Activated T-cell treated with anti-CD3 and anti-CD28 coated beads for 4 hours (primary cell): ENCODE measurements around the gene TNFRSF13B.

Experiments used
- DNase-seq: peaks from one replicate; pipeline ENCODE4 v3.0.0-alpha.2; 2020

The TNFRSF13B gene

DNA sequence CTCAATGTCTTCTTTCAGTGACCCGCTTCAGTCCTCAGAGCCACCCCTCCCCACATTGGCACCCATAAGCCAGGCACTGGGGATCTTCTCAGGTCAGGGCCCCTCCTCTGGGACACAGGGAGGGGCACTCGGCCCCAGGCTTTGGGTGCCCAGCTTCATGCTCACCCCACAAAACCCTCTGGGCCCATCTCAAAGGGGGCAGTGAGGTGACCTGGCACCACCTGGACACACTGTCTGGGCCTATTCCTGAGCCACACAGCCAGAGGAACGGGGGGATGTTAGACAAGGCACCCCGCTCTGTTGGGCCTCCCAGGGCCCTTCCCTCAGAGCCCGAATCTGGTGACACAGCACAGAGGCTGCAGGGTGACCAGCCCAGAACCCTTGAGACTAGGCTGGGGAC lies 36.1 kb downstream of the TNFRSF13B start:
- no peak for DNase-seq

DNA sequence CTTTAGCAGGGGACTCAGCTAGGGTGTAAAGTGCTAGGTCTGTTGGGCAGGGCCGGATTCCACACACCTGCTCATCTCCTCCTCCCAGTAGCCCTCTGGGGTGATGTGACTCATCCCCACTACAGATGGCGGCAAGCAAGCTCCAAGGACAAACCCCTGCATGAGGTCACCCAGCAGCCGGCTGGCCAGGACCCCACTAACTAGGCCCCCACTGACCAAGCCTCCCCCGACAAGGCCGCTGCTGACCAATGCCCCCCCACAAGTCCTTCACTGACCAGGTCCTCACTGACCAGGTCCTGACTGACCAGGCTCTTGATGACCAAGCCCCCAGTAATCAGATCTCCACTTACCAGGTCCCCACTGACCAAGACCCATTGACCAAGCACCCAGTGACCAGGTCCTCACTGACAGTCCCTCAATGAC lies 36.7 kb downstream of the TNFRSF13B start:
- no peak for DNase-seq

DNA sequence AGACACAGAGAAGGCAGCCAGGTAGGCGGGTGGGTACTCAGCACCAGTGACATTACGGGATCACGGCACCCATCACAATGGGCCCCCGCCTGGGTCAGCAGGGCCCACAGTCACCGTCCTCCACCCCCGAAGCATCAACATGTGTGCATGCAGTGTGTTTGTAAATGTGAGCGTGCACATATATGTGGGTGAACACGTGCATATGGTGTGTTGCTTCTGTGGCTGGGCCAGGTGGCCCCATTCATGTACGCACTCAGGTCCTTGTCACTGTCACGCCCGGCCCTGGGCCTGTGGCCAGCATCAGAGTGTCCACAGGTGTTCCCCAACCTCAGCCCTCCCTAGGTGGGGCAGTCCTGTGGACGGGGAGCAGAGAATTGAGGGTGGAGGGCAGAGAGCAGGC lies 37.1 kb downstream of the TNFRSF13B start:
- no peak for DNase-seq

DNA sequence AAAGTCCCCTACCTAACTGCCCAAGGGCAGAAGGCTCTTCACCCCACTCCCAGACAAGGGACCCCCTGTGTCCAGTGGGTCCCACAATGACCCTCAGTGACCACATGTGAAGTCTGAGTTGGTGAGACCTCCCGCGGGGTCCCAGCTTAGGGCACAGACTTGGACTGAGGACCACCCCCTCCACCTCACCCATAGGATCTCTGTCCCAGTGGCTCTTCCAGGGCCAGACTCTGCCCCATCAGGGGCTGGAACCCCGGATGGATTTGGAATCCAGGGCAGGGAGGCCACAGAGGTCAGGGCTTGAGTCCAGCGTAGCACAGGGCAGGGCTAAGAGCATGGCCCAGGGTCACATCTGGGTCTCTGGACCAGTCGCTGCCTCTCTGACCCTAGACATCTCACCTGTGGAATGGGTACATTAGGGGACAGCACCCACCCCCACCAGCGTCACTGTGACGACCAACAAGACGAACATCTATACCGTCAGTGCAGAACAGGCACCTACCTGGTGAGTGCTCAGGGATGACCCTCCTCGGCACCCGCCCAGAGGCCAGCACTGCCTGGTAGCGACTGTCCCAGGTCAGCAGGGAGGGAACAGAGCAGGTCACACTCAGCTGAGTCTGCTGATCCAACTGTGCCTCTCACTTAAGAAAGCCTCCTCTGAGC lies 37.7 kb downstream of the TNFRSF13B start:
- DNase-seq = no peak

DNA sequence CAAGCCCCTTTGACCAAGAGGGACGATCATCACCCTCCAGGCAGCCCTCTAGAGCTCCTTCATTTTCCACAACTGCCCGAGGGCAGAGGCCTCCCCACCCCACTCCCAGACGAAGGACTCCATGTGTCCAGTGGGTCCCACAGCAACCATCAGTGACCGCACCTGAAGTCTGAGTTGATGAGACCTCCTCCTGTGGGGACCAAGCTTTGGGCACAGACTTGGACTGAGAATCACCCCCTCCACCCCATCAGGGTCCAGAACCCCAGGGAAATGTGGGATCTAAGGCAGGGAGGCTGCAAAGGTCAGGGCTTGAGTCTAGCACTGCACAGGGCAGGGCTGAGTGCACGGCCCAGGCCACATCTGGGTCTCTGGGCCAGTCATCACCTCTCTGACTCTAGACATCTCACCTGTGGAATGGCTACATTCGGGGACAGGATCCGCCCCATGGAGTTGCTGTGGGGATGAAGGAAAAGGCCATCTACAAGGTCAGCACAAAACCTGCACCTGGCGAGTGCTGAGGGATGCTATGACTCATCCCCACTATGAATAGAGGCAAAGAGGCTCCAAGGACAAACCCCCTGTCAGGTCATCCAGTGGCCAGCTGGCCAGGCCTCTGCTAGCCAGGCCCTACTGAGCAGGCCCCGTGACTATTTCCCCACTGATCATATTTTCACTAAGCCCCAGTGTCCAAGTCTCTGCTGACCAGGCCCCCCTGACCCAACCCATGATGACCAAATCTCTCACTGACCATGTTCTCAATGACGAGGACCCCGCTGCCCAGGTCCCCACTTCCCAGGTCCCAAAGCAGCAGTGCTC lies 38.4 kb downstream of the TNFRSF13B start:
- DNase-seq = no peak

DNA sequence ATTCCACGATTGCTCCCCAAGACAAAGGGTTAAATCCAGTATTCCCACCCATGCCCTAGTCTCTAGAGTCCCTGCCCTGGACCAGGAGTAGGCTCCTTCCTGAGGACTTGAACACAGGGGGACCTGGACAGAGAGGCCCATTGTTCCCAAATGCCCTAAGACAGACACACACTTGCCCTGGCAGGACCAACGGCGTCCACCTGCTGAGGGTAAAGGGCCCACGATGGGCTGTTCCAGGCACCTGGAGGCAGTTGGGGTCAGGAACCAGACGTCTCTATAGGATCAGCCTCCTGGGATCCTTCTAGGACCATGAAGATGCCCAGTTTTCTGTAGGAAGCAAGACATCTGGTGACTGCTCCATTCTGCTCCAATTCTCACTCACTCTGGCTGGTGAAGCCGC lies 39.3 kb downstream of the TNFRSF13B start:
- no peak for DNase-seq

DNA sequence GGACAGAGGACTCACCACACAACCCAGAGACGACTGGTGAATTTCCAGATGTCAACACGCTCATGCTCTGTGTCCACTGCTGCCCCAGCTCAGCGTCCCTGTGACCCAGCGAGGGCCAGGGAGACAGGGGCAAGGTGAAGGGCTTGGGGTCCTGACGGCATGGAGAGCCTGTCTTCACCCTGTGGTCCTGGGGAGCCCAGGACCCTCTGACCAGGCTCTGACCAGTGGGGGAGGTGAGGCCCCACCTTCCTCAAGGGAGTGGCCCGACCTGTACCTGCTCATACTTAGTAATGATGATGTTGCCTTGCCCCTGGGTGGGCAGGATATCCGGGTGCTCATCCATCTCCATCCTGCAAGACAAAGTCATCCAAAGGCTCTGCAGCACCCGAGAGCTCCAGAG lies 39.8 kb downstream of the TNFRSF13B start:
- no peak for DNase-seq

DNA sequence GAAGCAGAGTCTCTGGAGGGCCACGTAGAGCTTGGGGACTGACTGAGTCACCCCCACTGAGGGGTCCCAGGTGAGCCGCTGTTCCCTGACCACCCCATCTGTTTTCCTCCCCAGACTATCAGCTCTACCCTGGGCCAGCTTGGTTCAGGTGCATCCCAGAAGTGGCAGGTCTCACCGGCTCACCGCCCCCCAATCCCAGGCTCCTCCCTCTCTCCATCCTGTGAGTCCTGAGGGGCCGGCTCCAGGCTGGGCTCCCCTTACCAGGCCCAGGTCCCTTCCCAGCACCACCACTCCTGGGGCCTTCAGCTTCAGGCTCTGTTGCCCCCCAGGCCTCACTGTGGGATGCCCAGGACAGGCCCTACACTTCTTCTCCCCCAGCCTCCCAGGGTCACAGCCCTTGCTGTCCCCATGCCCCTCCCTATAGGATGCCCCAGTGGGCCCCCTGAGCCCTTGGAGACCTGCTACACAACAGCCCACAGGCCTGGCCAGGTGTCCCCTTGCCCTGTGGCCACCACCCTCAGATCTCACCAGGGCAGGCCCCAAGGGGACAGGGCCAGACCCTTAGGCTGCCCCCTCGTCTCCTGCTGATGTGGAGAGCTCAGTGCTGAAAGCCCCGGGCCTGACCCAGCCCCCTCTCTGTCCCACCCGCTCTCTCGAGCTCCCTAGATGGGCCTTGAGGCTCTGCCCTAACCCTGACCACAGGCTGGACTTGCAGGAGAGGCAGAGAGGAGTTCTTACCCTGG lies 40.4 kb downstream of the TNFRSF13B start:
- no peak for DNase-seq

DNA sequence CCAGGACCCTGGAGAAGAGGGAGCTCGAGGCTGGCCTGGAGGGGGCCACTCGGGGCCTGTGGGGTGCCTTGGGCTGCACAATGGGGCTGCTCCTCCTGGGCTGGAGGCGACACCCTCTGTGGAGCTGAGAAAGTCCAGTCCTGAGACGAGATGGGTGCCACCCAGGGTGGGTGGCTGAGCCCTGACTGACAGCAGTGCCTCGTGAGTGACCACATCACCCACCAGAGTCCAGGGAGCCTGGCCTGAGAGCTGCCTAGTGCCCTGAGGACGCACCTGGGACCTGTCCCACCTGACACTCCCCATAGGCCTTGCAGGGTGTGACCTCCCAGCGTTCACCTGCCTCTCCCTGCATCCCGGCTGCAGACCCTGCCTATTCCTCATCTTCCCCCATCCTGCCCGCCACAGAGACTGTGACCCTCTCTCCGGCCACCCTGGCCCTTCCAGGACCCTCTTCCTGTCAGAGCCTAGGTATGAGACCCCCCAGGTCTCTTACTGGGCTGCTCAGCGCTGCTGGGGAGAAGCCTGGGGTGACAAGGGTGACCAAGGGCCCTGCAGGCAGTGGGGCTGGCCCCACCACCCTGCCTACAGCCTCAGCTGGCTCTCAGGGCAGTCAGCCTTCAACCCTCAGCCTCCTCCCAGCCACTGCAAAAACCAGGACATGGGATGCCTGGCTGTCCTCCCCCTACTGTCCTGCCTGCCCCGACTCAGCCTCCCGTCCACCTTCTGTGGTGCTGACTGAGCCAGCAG lies 41.2 kb downstream of the TNFRSF13B start:
- DNase-seq = no peak

DNA sequence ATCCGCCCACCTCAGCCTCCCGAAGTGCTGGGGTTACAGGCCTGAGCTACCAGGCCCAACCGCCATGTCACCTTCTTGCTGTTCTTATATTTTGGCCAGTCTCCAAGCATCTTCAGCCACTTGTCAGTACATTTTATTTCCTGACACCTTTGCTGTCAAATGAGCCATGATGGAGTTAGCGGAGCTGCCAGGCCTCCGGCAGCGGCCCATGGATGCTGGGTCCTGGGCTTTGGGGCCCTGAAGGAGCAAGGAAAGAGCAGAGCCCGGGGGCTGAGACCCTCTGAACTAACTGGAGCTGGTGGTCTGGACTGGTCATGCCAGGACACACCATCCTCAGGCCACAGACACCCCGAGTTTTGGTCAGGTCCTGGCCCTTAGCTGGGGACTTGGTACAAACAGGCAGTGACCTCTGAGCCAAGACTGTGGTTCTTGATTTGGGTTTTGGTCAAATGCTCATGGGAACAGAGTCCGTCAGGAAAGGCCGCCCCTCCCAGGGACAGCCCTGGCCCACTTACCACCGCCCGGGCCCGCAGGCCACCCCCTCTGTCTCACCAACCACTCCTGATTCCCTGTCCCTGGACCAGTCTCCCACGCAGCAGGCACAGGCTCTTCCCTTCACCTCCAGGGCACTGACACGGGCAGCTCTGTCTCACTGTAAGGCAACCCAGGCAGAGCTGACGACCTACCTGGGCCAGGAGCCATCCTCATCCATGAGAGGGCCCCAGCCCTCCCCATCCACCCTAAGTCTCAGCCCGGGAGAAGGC lies 42.0 kb downstream of the TNFRSF13B start:
- DNase-seq = no peak

DNA sequence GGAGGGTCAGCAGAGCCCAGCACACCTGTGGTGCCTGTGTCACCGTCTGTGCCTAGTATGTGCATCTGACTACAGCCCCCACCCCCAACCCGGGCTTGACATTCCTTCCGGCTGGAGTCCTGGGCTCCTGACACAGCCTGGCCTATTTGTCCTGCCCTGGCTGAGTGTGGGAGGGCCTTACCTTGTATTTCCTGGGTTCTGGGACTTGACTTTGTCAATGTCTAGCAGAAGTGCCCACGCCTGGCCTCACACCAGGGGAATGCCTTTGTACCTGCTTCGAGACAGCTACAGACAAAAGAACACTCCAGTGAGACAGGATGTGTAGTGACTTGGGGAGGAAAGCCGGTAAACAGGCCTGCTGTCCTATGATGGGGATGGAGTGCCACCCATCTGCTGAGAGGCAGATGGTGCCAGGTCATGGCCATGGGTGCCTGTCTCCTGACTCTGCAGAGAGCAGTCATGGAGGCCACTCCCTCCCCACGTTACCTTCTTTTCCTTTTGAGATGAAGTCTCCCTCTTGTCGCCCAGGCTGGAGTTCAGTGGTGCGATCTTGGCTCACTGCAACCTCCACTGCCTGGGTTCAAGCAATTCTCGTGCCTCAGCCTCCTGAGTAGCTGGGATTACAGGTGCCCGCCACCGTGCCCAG lies 42.8 kb downstream of the TNFRSF13B start:
- no peak for DNase-seq

DNA sequence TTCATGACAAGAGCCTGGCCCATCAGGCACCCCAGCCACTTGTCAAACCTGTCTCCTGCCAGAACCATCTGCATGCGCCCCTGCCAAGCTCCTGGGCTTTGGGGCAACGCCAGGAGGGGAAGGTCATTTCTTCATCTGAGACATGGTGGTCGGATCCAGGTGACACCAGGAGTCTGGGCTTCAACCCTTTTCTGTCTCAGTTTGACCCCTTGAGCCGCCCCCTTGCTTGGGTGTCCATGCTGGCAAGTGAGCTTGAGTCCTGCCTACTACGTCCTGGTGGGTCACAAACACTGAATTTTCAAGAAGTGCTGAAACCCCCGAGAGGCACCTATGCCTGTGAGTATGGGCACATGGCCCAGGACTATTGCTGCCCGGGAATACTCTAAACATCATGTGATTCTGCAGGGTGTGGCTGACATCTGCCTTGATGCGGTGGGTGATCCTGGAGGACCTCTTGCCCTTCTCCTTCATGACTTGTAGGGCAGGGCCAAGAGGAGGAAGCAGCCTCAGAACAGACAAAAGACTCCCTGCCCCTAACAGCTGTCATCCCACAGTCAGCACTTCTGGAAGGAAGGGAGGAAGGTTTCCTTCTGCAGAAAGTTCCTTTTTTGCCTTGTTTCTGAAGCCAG lies 43.4 kb downstream of the TNFRSF13B start:
- no peak for DNase-seq

DNA sequence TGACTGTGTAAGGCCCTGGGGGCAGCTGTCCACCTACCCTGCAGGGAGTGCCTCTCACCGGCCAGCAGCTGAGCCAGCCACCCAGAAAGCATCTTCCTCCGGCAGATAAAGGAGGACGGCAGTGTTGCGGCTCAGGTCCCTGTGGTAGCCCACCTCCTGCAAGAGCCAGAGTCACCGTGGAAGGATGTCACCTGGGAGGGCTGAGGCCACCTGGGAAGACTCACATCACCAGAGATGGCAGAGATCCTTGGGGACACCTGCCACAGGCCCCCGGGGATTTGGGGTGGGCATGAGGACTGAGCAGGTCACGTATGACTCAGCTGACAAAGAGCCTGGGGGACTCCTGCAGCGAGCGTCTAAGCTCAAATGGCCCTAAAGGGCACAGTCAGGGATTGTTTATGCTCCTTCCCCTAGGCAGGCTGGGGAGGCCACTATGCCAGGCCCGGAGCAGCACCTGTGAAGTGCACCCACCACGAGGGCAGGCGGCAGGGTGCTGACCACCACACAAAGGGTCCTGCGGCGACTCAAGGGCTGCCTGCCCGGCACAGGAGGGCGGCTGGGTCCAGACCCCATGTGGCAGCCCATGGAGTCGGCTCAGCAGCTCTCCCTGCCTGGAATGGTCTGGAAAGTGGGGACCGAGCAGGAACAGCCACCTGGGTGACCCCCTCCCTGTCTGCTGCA lies 44.1 kb downstream of the TNFRSF13B start:
- DNase-seq = no peak

DNA sequence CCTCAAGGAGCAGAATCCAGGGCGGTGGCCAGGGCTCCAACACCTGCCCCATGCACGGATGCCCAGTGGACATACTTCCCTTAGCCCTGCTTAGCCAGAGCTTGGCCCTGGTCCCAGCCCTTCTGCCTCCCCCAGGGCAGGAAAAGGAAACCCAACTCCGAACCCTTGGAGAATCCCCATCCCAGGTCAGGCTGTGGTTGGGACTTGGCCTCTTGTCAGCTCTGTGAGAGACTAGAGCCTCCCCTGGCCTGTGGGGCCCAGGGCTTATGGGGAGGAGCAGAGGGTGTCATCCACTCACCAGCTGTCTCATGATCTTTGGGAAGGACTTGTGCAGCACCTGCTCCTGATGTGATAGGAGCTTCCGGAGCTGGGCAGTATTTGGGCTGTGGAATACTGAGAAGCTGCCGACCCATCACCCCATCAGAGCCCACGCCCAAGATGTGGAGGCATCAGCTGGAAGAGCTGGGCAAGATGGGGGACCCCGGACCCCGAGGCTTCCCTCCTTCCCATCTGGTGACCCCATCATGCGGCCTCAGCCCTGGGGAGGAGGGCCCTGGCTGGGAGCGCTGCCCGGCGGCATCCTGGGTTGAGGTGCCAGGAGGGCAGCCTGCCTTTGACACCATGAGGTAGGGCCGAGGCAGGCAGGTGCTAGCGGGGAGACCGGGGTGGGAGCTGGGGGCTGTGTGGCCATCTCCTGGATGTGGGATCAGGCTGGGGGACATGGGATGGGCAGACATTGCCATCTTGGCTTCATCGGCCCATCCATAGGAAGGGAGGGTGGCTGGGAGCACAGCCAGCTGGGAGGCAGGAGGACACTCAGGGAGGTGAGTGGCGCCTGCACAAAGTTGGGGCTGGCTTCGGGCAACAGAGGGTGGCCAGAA lies 45.1 kb downstream of the TNFRSF13B start:
- no peak for DNase-seq

DNA sequence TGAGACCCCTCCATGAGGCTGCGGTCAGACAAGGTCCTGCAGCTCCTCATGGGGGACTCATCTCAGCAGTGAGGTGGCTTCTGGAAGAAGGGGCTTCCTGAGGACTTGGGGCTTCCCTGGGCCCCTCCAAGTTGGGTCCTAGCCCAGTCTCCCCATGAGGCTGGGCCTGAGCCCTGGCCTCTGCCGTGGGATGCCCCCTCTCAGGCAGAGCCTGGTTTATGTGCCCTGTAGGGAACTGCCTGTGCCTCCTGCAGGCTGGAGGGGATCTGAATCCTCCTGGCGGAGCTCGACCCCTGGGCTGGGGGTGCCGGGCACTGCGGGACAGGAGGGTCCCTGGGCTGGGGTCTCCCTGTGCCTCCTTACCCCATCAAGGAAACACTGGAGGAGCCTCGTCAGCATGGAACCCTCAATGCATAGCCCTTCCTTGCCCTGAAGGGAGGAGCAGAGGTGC lies 45.8 kb downstream of the TNFRSF13B start:
- no peak for DNase-seq

DNA sequence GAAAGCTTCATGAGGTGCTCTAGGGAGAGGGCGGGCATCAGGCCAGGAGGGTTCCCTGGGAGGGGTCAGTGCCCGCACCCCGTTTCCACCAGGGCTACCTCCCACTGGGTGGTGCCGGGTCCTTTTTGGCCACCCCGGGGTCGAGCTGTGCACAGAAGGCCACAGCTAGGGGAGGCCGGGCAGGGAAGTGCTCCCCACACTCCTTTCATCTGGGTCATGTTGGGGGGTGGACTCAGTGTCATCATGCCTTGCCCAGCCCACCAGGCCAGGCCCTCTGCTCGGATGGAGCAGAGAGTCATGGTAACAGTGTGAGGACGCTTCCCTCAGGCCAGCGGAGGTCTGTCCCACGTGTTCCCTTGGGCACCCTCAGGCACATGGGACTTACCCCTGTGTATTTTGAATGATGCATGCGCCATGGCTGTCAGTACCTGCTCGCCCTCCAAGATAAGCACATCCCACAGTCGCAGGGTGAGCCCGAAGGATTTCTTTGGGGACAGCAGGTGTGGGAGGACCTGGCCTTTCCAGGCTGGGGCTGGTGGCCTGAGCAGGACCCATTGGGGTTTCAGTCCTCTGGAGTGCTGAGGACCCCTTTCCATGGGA lies 46.4 kb downstream of the TNFRSF13B start:
- DNase-seq = no peak

DNA sequence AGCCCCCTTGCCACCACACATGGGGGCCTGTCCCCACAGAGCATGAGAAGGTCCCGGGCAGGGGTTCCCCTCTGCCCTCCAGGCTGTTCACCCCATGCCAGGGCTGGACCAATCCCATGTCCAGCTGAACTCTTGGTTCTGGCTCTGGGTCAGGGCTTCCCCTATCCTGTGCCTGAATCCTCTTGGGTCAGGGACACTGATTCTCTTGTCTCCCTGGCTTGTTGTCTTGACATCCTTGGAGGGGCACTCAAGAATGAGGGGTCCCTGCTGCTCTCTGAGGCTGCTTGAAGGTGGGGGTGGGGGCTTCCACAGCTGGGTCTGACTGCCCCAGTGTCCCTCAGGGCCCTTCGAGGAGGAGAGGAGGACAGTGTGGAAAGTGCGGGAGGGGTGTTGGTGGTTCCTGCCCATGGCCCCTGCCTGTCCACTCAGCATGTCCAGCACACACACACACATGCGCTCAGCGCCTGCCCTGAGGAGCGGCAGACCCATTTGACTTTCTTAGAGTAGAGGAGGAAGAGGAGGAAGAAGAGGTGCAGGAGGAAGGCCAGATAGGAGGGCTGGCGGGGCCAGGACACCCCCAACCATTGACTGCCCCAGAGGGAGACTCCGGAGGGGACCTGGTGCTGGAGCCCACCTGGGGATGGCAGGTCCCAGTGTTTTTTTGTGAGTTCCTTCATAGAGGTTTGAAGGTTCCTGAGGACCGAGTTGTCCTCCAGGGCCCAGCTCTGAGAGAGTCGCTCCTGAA lies 47.0 kb downstream of the TNFRSF13B start:
- no peak for DNase-seq
